ENCODE measurements around the gene CTXN1.
"Not testable (repeated sequence)": the region's sequence is repeated elsewhere in the genome, so short reads cannot be mapped to it uniquely, and the experiment has no call there.

The CTXN1 gene
- total RNA-seq, result 0 to 0.24 (median 0.12) reads per million in 4 donors

- peak in 4 of 5 donors; percentile 61 to 79 (median 72) for DNase-seq
Measured at GRCh38 chr19:7926021-7926726, at the start of gene CTXN1. TSS of gene CTXN1 (minus strand) at chr19:7926135. CDS start at chr19:7925538, 597 bp downstream.

DNA sequence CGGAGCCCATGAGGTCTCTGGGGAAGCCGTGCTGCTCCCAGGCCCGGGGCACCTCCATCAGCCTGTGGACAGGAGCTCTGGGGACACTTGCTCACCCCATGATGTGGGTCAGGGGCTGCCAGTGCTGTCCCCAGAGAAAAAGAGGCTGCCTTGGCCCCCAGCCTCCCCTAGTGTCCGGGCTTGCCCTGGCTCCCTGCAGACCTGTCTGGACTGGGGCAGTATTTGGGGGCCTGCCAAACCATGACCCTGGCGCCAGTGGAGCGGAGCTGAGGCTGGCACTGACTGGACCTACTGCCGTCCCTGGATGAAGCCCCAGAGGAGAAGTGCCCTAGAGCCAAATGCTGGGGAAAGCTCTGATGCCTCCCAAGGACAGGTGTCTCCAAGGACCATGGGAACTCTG lies 49.1 kb upstream of the CTXN1 start:
- no peak for DNase-seq

DNA sequence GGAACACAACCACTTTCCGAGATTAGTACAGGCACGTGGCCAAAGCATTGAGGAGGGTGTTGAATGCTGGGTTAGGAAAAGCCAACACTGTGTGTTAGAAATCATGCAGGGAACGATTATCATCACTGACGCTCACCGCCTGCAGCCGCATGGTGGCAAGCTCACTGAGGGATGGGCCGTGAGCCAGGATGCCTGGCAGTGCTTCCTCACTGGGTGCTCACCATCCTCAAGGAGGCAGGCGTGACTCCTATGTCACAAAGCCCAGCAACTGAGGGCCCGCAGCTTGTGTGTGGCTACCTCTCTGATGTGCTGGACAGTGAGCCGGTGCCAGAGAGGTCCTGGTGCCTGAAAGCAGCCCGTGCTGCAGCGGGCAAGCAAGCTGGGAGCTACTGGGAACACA lies 47.9 kb upstream of the CTXN1 start:
- DNase-seq, result no peak

DNA sequence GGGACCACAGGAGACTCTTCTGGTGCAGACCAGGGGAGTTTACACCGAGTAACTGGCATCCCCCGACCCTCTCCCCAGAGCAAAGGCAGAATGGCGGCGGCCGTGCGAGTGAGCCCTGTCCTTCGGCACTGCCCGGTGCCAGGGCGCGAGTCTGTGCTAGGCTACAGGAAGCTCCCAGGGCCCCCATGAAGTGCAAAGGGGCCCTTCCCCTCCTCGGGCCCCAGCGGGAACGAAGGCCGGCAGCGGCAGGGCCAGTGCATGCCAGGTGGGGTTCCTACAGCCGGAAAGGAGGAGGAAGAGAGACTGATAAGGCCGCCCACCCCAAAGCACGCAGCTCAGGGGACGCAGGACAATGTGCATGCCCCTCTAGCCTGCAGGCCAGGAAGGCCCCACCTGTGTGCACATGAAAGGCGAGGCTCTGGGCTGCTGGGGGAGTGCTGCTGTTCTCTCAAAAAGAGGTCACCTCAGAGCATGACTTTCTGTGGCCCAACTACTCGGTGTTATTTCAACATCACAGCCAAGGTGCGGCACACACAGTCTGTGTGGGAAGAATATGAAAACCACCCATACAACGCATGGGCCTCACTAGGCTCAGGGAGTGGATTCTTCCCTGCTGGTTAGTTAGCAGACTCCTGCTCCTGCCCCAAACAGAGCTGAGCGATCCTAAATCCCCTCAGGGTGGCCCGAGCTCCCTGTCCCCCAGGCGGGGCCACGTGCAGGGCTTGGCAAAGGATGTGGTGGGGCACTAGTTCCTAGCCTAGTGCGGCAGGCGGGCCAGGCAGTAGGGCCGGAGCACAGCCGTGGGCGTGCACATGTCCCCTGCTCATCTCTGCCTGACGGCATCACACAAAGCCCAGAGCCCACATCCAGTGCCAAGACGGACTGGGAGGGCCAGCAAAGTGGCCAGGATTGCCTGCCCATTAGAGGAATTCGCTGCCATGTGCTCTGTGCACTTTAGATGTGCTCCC lies 45.9 kb upstream of the CTXN1 start:
- DNase-seq, result no peak

- DNase-seq, result peak in 1 of 5 donors; percentile 8
Measured at GRCh38 chr19:7970716-7971448, 44.9 kb upstream of the CTXN1 start.

DNA sequence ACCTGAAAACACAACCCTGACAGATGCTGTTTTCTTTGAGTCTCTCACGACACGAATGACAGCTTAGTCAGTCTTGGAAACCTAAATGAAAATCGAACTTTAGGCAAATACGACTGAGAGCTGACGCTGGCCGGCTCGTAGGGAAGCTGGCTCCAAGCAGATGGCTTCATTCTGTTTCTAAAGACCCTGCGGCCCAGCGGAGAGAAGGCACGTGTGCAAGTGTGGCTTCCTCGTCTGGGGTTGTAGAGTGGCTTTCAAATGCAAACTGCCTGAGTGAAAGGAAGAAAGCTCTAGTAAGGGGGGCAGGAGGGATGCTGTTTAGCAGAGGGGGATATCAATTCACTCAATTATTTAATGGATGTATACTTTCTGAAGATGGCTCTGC lies 43.6 kb upstream of the CTXN1 start:
- DNase-seq, result no peak

DNA sequence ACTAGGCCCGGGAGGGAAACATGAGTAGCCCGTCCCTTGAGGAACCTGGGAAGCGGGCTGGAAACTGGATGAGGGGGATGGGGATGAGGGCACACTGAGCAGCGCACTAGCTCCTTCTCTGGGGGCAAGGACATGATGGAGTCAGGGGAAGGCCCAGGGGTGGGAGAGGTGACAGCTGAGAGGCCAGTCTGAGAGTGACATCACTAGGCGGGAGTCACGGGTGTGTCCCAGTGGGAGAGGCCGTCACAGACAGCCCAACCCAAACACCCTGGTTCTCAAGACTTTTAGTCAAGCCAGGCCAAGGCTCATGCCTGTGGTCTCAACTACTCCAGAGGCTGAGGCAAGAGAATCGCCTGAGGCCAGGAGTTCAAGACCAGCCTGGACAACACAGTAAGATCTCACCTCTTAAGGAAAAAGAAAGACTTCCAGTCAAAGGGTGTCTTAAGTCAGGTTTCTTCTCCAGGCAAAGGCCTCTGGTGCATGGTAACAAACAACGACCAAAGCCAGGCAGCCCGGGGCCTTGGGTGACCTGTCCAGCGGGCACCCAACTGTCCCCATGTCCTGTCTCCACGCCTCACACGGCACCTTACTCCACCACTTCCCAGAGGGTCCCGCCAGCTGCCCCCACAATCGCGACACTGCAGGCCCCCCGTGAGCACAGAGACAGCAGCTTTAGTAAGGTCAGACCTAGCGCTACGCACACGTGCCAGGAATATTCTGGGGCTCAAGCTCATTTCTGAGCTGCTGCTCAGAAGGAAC lies 43.0 kb upstream of the CTXN1 start:
- no peak for DNase-seq

DNA sequence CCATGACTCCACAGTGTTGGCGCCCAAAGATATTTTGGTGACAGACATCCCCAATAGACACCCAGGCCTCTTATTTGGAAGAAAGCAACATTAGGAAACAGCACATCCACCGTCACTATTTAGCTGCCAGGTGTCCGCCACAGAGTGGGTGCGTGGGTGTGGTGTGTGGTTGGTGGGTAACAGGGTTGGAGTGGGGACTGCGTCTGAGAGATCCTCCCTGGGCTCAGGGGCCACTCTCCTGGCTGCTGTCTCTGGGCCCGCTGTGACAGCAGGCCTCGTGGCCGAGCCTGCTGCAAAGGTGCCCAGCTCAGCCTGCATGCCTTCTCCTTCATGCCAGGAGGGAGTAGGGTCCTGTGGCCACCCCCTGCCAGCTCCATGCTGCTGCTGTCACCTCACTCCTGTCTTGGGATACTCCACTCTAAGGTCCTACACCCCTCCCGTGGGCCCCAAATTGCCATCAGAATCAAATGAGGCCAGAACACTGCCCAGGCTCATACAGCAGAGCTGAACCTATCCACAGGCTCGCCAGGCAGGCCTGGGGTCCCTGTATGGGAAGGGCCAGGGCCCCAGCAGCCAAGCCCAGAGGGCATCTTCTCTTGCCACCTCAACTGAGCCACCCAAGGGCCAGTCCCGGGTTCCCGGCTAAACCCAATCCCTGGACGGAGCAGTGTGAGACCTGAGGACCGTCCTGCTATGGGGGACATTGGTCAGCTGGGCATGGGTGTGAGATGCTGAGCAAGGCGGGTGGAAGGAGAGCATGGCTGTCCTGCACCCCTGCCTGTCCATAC lies 42.3 kb upstream of the CTXN1 start:
- DNase-seq, result no peak

- no peak for DNase-seq
Measured at GRCh38 chr19:7965921-7966665, 40.2 kb upstream of the CTXN1 start.

DNA sequence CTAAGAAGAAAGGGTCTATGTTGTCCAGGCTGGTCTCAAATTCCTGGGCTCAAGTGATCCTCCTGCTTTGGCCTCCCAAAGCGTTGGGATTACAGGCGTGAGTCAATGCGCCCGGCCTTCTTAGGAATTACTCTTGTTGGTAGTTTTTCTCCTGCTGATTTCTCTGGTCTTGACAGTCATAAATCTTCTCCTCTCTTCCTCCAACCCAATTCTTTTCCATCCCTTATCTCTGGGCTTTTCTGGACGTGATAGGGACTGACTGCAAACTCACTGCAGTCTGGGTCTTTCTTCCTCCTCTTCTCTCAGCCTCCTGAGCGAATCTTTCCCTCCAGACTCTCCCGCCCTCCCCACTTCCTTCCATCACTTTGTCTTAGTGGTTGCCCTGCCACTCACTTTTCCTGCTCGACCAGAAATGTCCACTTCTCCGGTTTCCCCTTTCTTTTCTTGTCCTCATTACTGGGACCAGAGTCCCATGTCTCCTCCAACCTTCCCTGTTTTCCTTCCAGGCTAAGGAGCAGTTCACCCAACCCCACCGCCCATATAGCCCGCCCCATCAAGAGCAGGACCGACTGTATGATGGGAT lies 39.4 kb upstream of the CTXN1 start:
- DNase-seq, result no peak

DNA sequence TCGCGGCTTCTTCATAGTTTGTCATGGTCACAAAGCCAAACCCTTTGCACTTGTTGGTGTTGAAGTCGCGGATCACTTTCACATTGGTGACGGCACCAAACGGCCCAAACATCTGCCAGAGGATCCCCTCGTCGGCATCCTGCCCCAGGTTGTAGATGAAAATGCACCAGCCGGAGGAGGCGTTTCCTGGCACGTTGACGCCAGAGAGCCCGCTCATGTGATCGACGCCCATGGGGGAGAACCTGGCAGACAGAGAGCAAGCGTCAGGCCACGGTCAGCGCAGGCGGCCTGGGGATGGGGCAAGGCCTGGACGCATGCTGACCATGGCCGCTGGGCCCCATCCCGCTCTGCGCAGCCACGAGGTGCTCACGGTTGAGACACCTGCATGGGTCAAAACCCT lies 37.6 kb upstream of the CTXN1 start:
- no peak for DNase-seq

- DNase-seq, result no peak
Measured at GRCh38 chr19:7962644-7963268, 36.8 kb upstream of the CTXN1 start.

DNA sequence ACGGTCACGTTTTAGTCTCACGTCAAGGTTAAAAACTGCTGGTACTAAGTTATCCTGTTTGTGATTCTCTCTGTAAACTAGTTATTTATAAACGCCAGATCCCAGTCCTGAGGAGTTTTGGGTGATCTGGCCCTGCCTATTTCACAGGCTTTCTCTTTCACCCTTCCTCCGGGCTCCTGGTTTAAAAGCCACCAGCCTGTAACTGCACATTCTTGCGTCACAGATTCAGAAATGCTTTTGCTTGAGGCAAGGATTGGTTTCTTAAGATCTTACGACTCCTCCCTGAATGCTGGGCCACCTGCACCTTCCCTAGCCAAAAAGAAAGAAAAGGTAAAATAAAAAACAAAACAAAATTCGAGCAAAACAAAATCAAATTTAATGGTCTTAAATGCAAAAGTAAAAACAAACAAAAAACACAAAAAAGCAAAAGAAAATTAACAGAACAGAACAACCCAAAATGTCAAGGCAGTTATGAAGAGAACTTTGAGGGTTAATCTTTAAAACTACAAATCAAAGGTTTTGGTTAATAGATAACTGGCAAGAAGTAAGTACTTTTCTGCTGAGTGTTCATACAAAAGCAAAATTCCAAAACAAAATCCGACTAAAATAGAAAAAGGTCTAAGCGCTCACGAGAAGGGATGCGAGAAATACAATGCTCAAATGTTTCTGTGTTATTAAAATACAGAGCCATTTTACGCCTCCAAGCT lies 36.1 kb upstream of the CTXN1 start:
- no peak for DNase-seq

- DNase-seq, result not testable (repeated sequence)
Measured at GRCh38 chr19:7961082-7961481, 35.1 kb upstream of the CTXN1 start.

DNA sequence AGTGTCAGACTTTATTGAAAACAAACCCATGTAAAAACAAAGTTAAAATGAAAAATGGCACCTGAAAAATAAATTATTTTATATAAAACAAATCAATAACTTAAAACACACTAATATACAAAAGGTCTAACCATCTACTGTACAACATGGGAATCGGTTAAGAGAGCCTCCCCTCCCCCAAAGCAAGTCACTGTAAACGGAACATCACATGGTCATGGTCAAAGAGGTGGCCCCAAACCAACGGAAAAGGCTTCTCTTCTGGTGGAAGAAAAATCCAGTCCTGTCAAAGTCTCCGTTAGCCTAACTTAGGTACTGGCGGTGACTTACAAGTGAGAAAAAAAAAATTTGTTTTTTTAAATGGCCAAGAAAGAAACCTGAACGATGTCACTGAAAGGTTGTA lies 33.3 kb upstream of the CTXN1 start:
- DNase-seq, result no peak

- no peak for DNase-seq
Measured at GRCh38 chr19:7955696-7956095, 29.8 kb upstream of the CTXN1 start.

DNA sequence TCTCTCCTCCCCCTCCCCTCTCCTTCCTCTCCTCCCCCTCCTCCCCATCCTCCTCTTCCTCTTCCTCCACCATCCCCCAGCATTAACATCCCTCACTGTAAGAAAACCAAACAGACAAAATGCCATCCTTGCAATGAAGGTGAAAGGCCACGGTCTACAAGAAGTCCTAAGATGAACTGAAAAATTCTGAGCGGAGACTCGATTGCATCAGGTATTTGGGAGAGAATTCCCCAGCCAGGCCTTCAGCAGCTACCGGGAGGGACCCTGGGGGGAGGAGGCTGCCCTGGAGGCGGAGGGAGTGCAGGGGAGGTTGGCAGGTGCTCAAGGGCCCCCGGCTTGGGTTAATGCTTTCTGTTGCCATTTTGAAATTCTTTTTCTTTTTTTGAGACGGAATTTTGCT lies 27.6 kb upstream of the CTXN1 start:
- no peak for DNase-seq

GRCh38 chr19:7953060-7953459 lies 27.1 kb upstream of the CTXN1 start:
- DNase-seq, result no peak

DNA sequence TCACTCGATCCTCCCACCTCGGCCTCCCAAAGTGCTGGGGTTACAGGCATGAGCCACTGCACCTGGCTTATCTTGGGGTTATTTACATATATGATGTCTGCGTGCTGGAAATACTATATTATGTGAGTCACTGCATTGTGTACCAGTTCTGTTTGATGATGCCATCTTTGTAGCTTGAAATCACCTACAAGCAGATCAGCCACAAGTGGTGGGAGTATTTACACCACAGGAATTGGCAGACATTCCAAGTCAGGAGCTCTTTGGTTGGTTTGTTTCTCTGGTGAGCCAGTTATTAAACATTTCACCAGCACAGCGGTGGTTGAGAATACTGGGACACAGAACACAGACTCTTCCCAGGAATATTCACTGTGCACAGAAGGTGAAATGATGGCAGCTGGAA lies 22.0 kb upstream of the CTXN1 start:
- DNase-seq, result no peak
